ENCODE data around the gene METTL5.

The METTL5 gene

DNA sequence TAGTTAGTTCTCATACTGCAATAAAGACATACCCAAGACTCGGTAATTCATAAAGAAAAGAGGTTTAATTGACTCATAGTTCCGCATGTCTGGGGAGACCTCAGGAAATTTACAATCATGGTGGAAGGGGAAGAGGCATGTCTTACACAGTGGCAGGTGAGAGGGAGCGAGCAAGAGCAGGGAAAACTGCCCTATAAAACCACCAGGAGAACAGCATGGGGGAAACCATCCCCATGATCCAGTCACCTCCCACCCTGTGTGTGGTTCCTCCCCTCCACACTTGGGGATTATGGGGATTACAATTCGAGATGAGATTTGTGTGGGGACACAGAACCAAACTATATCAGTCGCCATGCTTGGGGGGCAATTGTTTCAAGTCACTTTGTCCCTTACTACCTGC, 27.1 kb downstream of the METTL5 start:
- TF ChIP-seq, protein P1, sequence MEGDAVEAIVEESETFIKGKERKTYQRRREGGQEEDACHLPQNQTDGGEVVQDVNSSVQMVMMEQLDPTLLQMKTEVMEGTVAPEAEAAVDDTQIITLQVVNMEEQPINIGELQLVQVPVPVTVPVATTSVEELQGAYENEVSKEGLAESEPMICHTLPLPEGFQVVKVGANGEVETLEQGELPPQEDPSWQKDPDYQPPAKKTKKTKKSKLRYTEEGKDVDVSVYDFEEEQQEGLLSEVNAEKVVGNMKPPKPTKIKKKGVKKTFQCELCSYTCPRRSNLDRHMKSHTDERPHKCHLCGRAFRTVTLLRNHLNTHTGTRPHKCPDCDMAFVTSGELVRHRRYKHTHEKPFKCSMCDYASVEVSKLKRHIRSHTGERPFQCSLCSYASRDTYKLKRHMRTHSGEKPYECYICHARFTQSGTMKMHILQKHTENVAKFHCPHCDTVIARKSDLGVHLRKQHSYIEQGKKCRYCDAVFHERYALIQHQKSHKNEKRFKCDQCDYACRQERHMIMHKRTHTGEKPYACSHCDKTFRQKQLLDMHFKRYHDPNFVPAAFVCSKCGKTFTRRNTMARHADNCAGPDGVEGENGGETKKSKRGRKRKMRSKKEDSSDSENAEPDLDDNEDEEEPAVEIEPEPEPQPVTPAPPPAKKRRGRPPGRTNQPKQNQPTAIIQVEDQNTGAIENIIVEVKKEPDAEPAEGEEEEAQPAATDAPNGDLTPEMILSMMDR (IDR thresholded peaks at IDR 0.05; ENCODE audit: low read depth, low read length), result no peak
- DNase-seq (ENCODE audit: low read depth in 2 of 2), result no peak
- H3K4me3 ChIP-seq (replicated peaks in 1 of 2; ENCODE audit: low read depth in 2 of 2, low read length in 2 of 2), result no peak overlapping the region

DNA sequence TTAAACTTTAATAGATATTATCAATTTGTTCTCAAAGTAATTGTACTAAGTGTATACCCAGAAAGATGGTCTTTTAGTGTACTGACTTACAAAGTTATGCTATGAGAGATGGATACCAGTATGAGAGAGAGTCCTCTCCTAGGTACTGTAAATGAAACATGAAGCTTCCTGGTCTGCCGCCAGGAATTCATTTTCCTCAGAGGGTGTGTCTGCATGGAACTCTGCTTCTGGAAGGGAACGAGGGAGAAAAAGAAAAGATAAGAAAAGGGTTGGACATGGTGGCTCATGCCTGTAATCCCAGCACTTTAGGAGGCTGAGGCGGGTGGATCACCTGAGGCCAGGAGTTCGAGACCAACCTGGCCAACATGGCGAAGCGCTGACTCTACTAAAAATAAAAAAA, 28.3 kb downstream of the METTL5 start:
- TF ChIP-seq, protein P1 (IDR thresholded peaks at IDR 0.05; ENCODE audit: low read depth, low read length), result no peak
- DNase-seq (ENCODE audit: low read depth in 2 of 2), result peak in 1 of 2 donors; percentile 22
- no peak overlapping the region for H3K4me3 ChIP-seq (replicated peaks in 1 of 2; ENCODE audit: low read depth in 2 of 2, low read length in 2 of 2)

DNA sequence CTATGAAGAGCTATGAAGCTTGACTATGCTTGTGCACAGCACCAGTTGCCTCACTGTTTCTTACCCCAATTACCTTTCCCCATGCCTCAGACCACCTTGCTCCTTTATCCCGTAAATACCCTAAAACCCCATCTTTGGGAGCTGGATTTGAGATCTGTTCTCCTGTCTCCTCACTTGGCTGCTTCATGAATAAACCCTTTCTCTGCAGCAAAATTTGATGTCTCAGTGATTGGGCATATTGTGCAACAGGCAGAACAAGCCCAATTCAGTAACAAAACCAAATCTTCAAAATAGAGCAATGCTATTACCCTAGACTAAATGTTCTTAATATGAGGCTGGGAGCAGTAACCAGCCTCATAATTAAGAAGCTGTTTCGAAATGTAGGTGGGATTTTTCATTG, 29.5 kb downstream of the METTL5 start:
- TF ChIP-seq, protein P1 (IDR thresholded peaks at IDR 0.05; ENCODE audit: low read depth, low read length), result no peak
- DNase-seq (ENCODE audit: low read depth in 2 of 2), result no peak
- no peak overlapping the region for H3K4me3 ChIP-seq (replicated peaks in 1 of 2; ENCODE audit: low read depth in 2 of 2, low read length in 2 of 2)

DNA sequence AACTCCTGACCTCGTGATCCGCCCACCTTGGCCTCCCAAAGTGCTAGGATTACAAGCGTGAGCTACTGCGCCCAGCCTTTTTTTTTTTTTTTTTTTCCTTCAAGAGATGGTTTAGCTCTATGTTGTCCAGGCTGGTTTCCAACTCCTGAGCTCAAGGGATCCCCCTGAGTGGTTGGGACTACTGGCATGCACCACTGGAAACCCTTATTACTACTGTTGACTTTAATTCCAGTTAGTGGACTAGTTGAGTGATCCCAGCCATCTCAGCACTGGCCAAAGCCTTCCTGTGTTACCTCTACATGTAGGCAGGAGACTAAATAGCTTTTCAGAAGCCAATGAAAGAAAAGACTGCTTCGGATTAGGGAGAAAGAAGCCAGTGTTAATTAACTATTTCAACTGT, 34.1 kb downstream of the METTL5 start:
- TF ChIP-seq, protein P1 (IDR thresholded peaks at IDR 0.05; ENCODE audit: low read depth, low read length), result no peak
- DNase-seq (ENCODE audit: low read depth in 2 of 2), result no peak
- no peak overlapping the region for H3K4me3 ChIP-seq (replicated peaks in 1 of 2; ENCODE audit: low read depth in 2 of 2, low read length in 2 of 2)

DNA sequence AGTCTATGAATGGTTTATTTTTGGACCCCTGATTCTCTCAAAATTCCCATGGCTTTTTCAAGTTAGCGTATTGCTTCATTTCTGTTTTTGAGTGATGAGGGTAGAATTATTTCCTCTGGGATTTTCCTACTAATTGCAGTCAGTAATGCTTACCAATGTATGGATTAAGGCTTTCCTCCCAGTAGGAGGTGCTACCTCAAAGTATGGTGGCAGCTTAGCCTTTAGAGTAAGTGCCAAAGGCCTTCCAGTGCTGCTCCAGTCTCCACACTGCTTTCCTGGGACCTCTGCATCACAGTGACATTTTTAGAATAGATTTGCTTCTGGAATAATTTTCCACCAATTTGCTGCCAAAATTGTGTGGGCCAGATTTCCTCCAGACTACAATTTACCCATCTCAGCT, 42.2 kb downstream of the METTL5 start:
- TF ChIP-seq, protein P1 (IDR thresholded peaks at IDR 0.05; ENCODE audit: low read depth, low read length), result no peak
- DNase-seq (ENCODE audit: low read depth in 2 of 2), result no peak
- no peak overlapping the region for H3K4me3 ChIP-seq (replicated peaks in 1 of 2; ENCODE audit: low read depth in 2 of 2, low read length in 2 of 2)

DNA sequence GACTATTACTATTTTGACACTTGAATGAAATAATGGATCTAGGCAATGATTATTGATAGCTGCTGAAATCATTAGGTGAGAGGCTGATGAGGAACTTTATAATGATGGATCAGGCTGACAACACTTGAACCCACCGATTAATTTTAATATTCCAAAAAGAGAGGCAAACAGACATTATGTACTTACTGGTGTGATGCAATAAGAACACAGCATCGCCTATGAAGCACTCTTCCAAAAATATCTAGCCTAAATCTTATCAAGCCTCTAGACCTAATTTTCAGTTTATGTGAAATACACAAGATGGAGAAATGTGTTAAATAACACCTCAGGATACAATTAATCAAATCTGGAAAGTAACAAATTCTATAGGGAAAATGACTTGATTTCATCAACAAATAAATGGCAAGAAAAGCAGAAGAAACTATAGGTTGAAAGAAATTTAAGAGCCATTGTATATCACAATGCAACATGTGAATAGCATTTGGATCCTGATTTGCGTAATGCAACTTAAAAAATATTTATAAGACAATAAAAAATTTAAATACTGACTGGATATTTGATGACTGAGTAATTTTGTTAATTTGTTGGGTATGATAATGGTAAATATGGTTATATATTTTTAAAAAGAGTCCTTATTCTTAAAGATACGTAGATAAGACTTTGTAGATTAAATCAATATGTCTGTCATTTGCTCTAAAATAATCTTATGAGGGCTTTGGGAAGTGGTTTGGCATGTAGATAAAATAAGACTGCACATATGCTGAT, 43.3 kb downstream of the METTL5 start:
- TF ChIP-seq, protein P1 (IDR thresholded peaks at IDR 0.05; ENCODE audit: low read depth, low read length), result no peak
- no peak for DNase-seq (ENCODE audit: low read depth in 2 of 2)
- no peak overlapping the region for H3K4me3 ChIP-seq (replicated peaks in 1 of 2; ENCODE audit: low read depth in 2 of 2, low read length in 2 of 2)

DNA sequence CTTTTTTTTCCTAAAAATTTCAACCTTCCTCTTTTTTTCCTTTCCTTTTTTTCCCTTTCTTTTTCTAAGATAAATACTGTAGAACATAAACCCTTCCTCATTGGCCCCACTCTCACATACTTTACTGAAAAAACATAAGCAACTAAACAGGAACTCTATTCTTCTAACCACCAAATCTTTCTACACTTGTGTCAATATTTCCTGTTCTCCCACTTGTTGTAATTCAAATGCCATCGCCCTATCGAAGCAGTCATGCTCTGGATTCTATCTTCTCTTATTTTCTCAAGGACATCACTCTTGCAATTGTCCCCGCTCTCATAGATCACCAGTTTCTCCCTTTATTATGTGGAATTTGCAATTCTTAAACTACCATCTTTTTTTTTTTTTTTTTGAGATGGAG, 46.3 kb downstream of the METTL5 start:
- TF ChIP-seq, protein P1 (IDR thresholded peaks at IDR 0.05; ENCODE audit: low read depth, low read length), result no peak
- H3K4me3 ChIP-seq (replicated peaks in 1 of 2; ENCODE audit: low read depth in 2 of 2, low read length in 2 of 2), result no peak overlapping the region
- DNase-seq (ENCODE audit: low read depth in 2 of 2), result no peak
